Kidney (tissue), 14 donors: ENCODE measurements around the gene HERC4. TPM values are rescaled to one million over a fixed set of nuclear protein-coding genes. Genes with fewer than 3 reads are reported as not detected.
"Not testable (repeated sequence)": the region's sequence is repeated elsewhere in the genome, so short reads cannot be mapped to it uniquely, and the experiment has no call there.

Experiments
- DNase-seq, 5 donors: peaks; one replicate each; pipeline ENCODE4 v3.0.0-alpha.2; 2013 to 2020
- FAIRE-seq: peaks from 2 replicates; lab custom pipeline; 2012; peaks lifted over from hg19 to GRCh38; lab: Jason Lieb, UNC
- H3K27ac ChIP-seq, 2 donors: one replicate each; pipeline ENCODE4 v1.7.0; 2013; ENCODE audit warnings: low read depth in 2 of 2, low read length in 2 of 2, inconsistent platforms in 1 of 2
- H3K27me3 ChIP-seq: one replicate; pipeline ENCODE4 v1.7.1; 2013; ENCODE audit warnings: low read length, inconsistent platforms; ENCODE audit not compliant: control insufficient read depth, insufficient read depth
- H3K36me3 ChIP-seq, 3 donors: one replicate each; pipeline versions ENCODE4 v1.7.0 to v1.7.1; 2013; ENCODE audit warnings: low read length in 3 of 3, control low read depth in 1 of 3, inconsistent platforms in 1 of 3; ENCODE audit not compliant: insufficient read depth in 3 of 3, control insufficient read depth in 2 of 3
- H3K4me1 ChIP-seq, 3 donors: one replicate each; pipeline versions ENCODE4 v1.7.0 to v1.7.1; 2013; ENCODE audit warnings: low read length in 3 of 3, inconsistent platforms in 1 of 3, low read depth in 1 of 3; ENCODE audit not compliant: control insufficient read depth in 2 of 3, insufficient read depth in 2 of 3
- H3K4me3 ChIP-seq, 3 donors: one replicate each; pipeline versions ENCODE4 v1.7.0 to v1.8.1; 2013; ENCODE audit warnings: low read length in 3 of 3, control low read depth in 1 of 3, inconsistent platforms in 1 of 3
- H3K9ac ChIP-seq, 3 donors: one replicate each; pipeline versions ENCODE4 v1.7.0 to v1.7.1; 2013; ENCODE audit warnings: low read length in 3 of 3, control low read depth in 1 of 3, inconsistent platforms in 1 of 3
- H3K9me3 ChIP-seq, 3 donors: one replicate each; pipeline versions ENCODE4 v1.7.0 to v1.7.1; 2013; ENCODE audit warnings: low read length in 3 of 3, control low read depth in 1 of 3, inconsistent platforms in 1 of 3; ENCODE audit not compliant: control insufficient read depth in 2 of 3, insufficient read depth in 1 of 3
- intact Hi-C: fragments of 100-400 bp; cut with DNase I; formaldehyde crosslinking; loops from one replicate; pipeline ENCODE4 v1.11.1; 2022
- polyA plus RNA-seq: library from polyadenylated mRNA; stranded (reverse); fragments of 350-450 nt; fragmentation: Illumina TruSeq; extraction: RNeasy Lipid Tissue Mini Kit (QIAGEN cat#74804); gene quantifications from one replicate; pipeline ENCODE4 v1.2.3, GENCODE V29; 2014; ENCODE audit warnings: low read depth, low replicate concordance; ENCODE audit not compliant: insufficient read depth
- total RNA-seq: library from RNA; stranded (reverse); fragmentation: NEBNext Ultra II Directional; extraction: Animal tissue kit (Norgen Biotek cat#: 25700); gene quantifications from one replicate; pipeline ENCODE4 v1.2.1, GENCODE V29; 2021
- TF ChIP-seq, protein P1 (sequence below): IDR thresholded peaks from 3 replicates; pipeline ENCODE4 v1.5.1; 2012; ENCODE audit warnings: mild to moderate bottlenecking, moderate library complexity, borderline replicate concordance; ENCODE audit not compliant: insufficient read depth; ENCODE audit errors: extremely low read depth
- donor health status: control.
- donor health status: control.
- donor health status: control.
- donor health status: control.
- donor health status: control.
- donor health status: DM: yes; HTN: yes; CAD: no.
- donor health status: Normal renal cell carcinoma (clear cell type).

HERC4 gene
- total and polyA plus RNA-seq, 2 donors from 2014 or later, result 13.3 to 47.1 TPM

DNA sequence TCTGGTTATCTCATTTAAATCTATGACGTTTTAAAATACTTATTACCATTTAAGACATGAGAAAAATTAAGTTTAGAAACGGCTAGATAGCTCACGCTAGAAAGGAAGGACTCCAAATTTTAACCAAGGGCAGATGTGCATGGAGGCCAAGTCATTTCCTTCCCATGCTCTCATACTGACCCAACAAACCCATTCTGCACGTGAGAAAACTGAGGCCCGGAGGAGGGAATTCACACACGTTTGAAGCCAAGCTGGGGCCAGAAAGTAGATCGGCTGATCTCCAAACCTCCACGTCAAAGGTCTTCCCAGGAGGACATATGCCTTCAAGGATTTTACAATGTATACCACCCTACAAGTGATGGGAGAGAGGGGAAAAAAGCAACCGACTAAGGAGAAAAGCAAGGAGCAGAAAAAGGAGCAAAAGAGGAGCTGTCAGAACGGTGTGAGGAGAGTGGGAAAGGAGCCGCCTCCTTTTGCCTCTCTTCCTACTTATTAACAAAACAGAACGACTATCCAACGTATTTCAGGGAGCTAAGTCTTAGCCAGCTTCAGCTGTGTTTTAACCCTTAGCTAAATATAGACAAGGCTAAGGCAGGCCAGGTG is 191.3 kb downstream of the HERC4 start:
- Histone ChIP-seq H3K9ac (peak overlapping the region; percentile 45 to 78 (median 75)), H3K4me3 (peak overlapping the region; percentile 81 to 88 (median 86)), H3K36me3 (peaks cover 0 to 16% (median 11%) of the 10 kb centered on the region in 3 donors), H3K4me1 (peaks cover 0 to 2% (median 0%) of the 10 kb centered on the region in 3 donors), H3K27me3 (no peaks in the 10 kb centered on the region), H3K27ac (peak overlapping the region; percentile 90 to 91), H3K9me3 (no peaks in the 10 kb centered on the region)
- TF ChIP-seq, protein P1, sequence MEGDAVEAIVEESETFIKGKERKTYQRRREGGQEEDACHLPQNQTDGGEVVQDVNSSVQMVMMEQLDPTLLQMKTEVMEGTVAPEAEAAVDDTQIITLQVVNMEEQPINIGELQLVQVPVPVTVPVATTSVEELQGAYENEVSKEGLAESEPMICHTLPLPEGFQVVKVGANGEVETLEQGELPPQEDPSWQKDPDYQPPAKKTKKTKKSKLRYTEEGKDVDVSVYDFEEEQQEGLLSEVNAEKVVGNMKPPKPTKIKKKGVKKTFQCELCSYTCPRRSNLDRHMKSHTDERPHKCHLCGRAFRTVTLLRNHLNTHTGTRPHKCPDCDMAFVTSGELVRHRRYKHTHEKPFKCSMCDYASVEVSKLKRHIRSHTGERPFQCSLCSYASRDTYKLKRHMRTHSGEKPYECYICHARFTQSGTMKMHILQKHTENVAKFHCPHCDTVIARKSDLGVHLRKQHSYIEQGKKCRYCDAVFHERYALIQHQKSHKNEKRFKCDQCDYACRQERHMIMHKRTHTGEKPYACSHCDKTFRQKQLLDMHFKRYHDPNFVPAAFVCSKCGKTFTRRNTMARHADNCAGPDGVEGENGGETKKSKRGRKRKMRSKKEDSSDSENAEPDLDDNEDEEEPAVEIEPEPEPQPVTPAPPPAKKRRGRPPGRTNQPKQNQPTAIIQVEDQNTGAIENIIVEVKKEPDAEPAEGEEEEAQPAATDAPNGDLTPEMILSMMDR, result no peak
- FAIRE-seq, result no peak
- peak in 1 of 5 donors; percentile 56 for DNase-seq
- intact Hi-C loops, result no loop called here

DNA sequence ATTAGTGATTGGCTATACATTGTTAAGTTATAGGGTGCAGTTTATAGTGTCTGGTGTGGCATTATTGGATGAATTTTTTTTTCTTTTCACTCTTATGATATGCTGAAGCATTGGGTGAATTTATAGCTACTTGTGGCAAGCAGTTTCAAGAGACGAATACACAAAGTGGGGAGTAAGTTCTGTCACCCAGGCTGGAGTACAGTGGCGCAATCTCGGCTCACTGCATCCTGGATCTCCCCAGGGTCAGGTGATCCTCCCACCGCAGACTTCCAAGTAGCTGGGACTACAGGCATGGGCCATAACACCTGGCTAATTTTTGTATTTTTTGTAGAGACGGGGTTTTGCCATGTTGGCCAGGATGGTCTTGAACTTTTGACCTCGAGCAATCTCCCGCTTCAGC is 196.9 kb downstream of the HERC4 start:
- intact Hi-C loops, result no loop called here
- TF ChIP-seq, protein P1, result no peak
- H3K9me3 ChIP-seq, result no peaks in the 10 kb centered on the region
- H3K27me3 ChIP-seq, result no peaks in the 10 kb centered on the region
- FAIRE-seq, result no peak
- no peak for DNase-seq
- H3K27ac ChIP-seq, result no peak overlapping the region
- H3K9ac ChIP-seq, result no peak overlapping the region
- no peak overlapping the region for H3K4me3 ChIP-seq
- H3K4me1 ChIP-seq, result no peaks in the 10 kb centered on the region
- no peaks in the 10 kb centered on the region for H3K36me3 ChIP-seq

DNA sequence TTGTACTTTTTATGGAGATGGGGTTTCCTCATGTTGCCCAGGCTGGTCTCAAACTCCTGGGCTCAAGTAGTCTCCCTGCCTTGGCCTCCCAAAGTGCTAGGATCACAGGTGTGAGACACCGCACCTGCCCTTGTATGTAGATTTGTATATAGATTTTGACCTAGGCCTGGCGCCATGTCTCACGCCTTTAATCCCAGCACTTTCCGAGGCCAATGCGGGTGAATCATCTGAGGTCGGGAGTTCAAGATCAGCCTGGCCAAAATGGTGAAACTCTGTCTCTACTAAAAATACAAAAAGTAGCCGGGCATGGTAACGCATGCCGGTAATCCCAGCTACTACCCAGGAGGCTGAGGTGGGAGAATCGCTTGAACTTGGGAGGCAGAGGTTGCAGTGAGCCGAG is 197.7 kb downstream of the HERC4 start:
- DNase-seq, H3K27me3 ChIP-seq, H3K4me1 ChIP-seq, FAIRE-seq, intact Hi-C loops, H3K4me3 ChIP-seq, H3K9me3 ChIP-seq, H3K9ac ChIP-seq, H3K27ac ChIP-seq, H3K36me3 ChIP-seq: not testable (repeated sequence)

DNA sequence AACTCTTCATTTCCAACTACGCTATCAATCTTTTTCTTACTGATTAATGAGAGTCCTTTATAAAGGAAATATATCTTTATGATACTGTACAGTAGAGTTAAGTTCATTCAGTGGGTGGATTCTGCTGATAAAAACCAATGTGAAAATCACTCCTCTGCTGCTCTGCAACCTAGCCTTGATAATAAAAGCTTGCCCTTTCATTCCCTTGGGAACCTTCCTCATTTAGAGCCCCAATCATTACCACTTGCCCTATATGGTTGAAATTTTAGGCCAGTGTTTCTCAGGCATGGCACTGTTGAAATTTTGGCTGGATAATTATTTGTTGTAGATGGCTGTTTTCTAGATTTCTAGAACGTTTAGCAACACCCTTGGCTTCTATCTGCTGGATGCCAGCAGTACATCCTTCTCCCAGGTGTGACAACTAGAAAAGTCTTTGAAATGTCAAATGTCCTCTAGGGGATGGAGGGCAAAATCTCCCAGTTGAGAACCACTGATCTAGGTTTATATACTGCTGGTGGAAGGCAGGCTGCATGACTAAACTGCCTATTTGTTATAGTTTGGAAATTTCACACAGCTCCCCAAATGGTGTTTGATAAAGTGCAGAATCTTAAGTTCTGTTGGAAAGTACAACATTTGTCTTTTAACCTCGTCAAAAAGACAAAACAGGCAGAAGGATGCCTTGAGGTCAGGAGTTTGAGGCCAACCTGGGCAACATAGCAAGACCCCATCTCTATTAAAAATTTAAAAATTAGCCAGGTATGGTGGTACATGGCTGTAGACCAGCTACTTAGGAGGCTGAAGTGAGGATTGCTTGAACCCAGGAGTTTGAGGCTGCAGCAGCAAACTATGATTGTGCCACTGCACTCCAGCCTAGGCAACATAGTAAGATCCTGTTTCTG is 199.5 kb downstream of the HERC4 start:
- intact Hi-C loops, result no loop called here

More for the DNA sequence above, 199.5 kb downstream of the HERC4 start:
- DNase-seq, result no peak
- no peaks in the 10 kb centered on the region for H3K4me1 ChIP-seq
- TF ChIP-seq, protein P1, result no peak
- H3K27me3 ChIP-seq, result no peaks in the 10 kb centered on the region
- no peak overlapping the region for H3K27ac ChIP-seq
- H3K9ac ChIP-seq, result no peak overlapping the region
- no peak overlapping the region for H3K4me3 ChIP-seq
- FAIRE-seq, result no peak
- no peaks in the 10 kb centered on the region for H3K9me3 ChIP-seq
- H3K36me3 ChIP-seq, result no peaks in the 10 kb centered on the region
